ENCODE measurements around the gene CMIP.
A peak's percentile ranks its signal among the peaks of the same experiment; 100 is the strongest.

The CMIP gene

DNA sequence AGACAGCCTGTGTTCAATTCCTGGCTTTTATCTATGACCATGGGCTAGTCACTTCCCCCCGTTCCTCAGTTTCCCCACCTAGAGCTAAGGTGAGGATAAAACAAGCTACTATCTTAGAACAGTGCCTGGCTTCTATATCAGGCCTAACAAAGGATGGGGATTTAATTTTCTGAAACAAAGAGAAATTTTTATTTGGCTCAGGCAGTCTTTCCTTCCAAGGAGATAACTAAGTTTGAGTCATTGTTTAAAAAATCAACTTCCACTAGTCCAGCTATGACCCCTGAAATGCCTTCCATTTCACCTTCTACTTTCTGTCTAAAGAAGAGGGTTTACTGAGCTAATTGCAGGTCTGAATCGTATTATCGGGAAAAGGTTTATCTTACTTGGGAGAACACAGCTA is 99.0 kb downstream of the CMIP start:
- Histone ChIP-seq H3K4me3 (ENCODE audit: low read depth, low read length) (no peak overlapping the region), H3K27ac (peak overlapping the region; percentile 75), H3K36me3 (replicated peaks) (no peaks in the 10 kb centered on the region), H3K27me3 (replicated peaks) (no peaks in the 10 kb centered on the region)
- in situ Hi-C loops (cut with HindIII; ENCODE audit: low pct_ligation_motif_present, low sequenced_read_pairs) = no loop called here
- TF ChIP-seq, protein P1, sequence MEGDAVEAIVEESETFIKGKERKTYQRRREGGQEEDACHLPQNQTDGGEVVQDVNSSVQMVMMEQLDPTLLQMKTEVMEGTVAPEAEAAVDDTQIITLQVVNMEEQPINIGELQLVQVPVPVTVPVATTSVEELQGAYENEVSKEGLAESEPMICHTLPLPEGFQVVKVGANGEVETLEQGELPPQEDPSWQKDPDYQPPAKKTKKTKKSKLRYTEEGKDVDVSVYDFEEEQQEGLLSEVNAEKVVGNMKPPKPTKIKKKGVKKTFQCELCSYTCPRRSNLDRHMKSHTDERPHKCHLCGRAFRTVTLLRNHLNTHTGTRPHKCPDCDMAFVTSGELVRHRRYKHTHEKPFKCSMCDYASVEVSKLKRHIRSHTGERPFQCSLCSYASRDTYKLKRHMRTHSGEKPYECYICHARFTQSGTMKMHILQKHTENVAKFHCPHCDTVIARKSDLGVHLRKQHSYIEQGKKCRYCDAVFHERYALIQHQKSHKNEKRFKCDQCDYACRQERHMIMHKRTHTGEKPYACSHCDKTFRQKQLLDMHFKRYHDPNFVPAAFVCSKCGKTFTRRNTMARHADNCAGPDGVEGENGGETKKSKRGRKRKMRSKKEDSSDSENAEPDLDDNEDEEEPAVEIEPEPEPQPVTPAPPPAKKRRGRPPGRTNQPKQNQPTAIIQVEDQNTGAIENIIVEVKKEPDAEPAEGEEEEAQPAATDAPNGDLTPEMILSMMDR (IDR thresholded peaks at IDR 0.05; ENCODE audit: low read depth, low read length, missing control alignments) = no peak
- no peak for DNase-seq

- no peaks in the 10 kb centered on the region for H3K36me3 ChIP-seq (replicated peaks)
- TF ChIP-seq, protein P1 (IDR thresholded peaks at IDR 0.05; ENCODE audit: low read depth, low read length, missing control alignments) = no peak
- in situ Hi-C loops (cut with HindIII; ENCODE audit: low pct_ligation_motif_present, low sequenced_read_pairs) = no loop called here
- H3K4me3 ChIP-seq (ENCODE audit: low read depth, low read length) = no peak overlapping the region
- no peak for DNase-seq
- H3K27me3 ChIP-seq (replicated peaks) = no peaks in the 10 kb centered on the region
- peak overlapping the region; percentile 75 for H3K27ac ChIP-seq
Observed at GRCh38 chr16:81544261-81544660, 99.7 kb downstream of the CMIP start.

- TF ChIP-seq, protein P1 (IDR thresholded peaks at IDR 0.05; ENCODE audit: low read depth, low read length, missing control alignments) = no peak
- Histone ChIP-seq H3K36me3 (replicated peaks) (no peaks in the 10 kb centered on the region), H3K27me3 (replicated peaks) (no peaks in the 10 kb centered on the region), H3K27ac (no peak overlapping the region), H3K4me3 (ENCODE audit: low read depth, low read length) (no peak overlapping the region)
- in situ Hi-C loops (cut with HindIII; ENCODE audit: low pct_ligation_motif_present, low sequenced_read_pairs) = no loop called here
- no peak for DNase-seq
Observed at GRCh38 chr16:81544700-81545271, 100.2 kb downstream of the CMIP start.

GRCh38 chr16:81545470-81546250 is 101.1 kb downstream of the CMIP start:
- DNase-seq = no peak

DNA sequence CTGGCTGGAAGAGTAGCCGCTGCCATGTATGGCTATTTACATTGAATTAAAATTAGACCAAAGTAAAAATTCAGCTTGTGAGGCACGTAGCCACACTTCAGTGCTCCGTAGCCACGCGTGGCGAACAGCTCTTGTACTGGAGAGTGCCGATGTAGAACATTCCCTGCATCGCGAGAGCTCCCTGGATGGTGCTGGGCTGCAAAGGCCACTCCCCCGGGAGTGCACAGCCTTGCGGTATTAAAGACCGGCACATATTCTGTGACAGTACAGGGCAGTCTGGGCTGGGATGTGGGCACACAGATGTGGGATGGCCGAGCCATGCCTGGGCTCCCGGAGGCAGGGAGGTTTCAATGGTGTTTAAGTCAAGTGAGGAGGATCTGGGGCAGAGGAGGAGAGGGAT is 102.2 kb downstream of the CMIP start:
- TF ChIP-seq, protein P1 (IDR thresholded peaks at IDR 0.05; ENCODE audit: low read depth, low read length, missing control alignments) = no peak
- no peaks in the 10 kb centered on the region for H3K27me3 ChIP-seq (replicated peaks)

More at GRCh38 chr16:81545470-81546250, 101.1 kb downstream of the CMIP start:
- TF ChIP-seq, protein P1 (IDR thresholded peaks at IDR 0.05; ENCODE audit: low read depth, low read length, missing control alignments) = no peak
- H3K27me3 ChIP-seq (replicated peaks) = no peaks in the 10 kb centered on the region
- H3K4me3 ChIP-seq (ENCODE audit: low read depth, low read length) = no peak overlapping the region
- no peaks in the 10 kb centered on the region for H3K36me3 ChIP-seq (replicated peaks)
- in situ Hi-C loops (cut with HindIII; ENCODE audit: low pct_ligation_motif_present, low sequenced_read_pairs) = no loop called here
- no peak overlapping the region for H3K27ac ChIP-seq

More for the DNA sequence above, 102.2 kb downstream of the CMIP start:
- Histone ChIP-seq H3K4me3 (ENCODE audit: low read depth, low read length) (no peak overlapping the region), H3K27ac (no peak overlapping the region), H3K36me3 (replicated peaks) (no peaks in the 10 kb centered on the region)
- in situ Hi-C loops (cut with HindIII; ENCODE audit: low pct_ligation_motif_present, low sequenced_read_pairs) = no loop called here
- DNase-seq = no peak
